OCI-LY1 (cell line): ENCODE measurements around the gene TMEM72.

ENCODE experiments used
- H2AFZ ChIP-seq: fragments of 200-600 bp; sonication (generic), shearing (Covaris generic); 2 replicates; pipeline ENCODE4 v1.6.0; 2014; ENCODE audit warnings: antibody characterized with exemption, mild to moderate bottlenecking, low read length
- H3F3A ChIP-seq: fragments of 200-600 bp; sonication (generic), shearing (Covaris generic); 2 replicates; pipeline ENCODE4 v1.6.0; 2014; ENCODE audit warnings: mild to moderate bottlenecking, antibody characterized with exemption, low read length, moderate library complexity; ENCODE audit not compliant: insufficient read depth
- H3K27ac ChIP-seq: fragments of 200-600 bp; sonication (generic); 2 replicates; pipeline ENCODE4 v1.5.1; 2014; ENCODE audit warnings: low read length, mixed run types, mild to moderate bottlenecking, low read depth; ENCODE audit not compliant: poor library complexity, severe bottlenecking
- H3K27me3 ChIP-seq: fragments of 200-600 bp; sonication (generic); 2 replicates; pipeline ENCODE4 v1.6.0; 2014; ENCODE audit warnings: antibody characterized with exemption, mild to moderate bottlenecking, low read length, moderate library complexity; ENCODE audit not compliant: insufficient read depth
- H3K36me3 ChIP-seq: fragments of 200-600 bp; sonication (generic); 2 replicates; pipeline ENCODE4 v1.6.1; 2014; ENCODE audit warnings: mild to moderate bottlenecking, antibody characterized with exemption, low read length, moderate library complexity, mixed read lengths; ENCODE audit not compliant: insufficient read depth
- H3K4me1 ChIP-seq: fragments of 200-600 bp; sonication (generic); 2 replicates; pipeline ENCODE4 v1.5.1; 2014; ENCODE audit warnings: mild to moderate bottlenecking, low read length, moderate library complexity; ENCODE audit not compliant: insufficient read depth, severe bottlenecking
- H3K4me2 ChIP-seq: fragments of 200-600 bp; sonication (generic), shearing (Covaris generic); 2 replicates; pipeline ENCODE4 v1.6.1; 2014; ENCODE audit warnings: low read length
- H3K4me3 ChIP-seq: fragments of 200-600 bp; sonication (generic); 2 replicates; pipeline ENCODE4 v1.5.1; 2014; ENCODE audit warnings: low read length, low read depth, mild to moderate bottlenecking, mixed read lengths; ENCODE audit not compliant: poor library complexity, severe bottlenecking
- H3K79me2 ChIP-seq: fragments of 200-600 bp; shearing (Covaris generic); 2 replicates; pipeline ENCODE4 v1.6.1; 2016; ENCODE audit warnings: mixed run types, low read length, mixed read lengths; ENCODE audit not compliant: insufficient read depth
- H3K9ac ChIP-seq: fragments of 200-600 bp; sonication (generic), shearing (Covaris generic); 2 replicates; pipeline ENCODE4 v1.6.1; 2014; ENCODE audit warnings: mild to moderate bottlenecking, low read length, mixed read lengths
- H3K9me2 ChIP-seq: fragments of 200-600 bp; sonication (generic), shearing (Covaris generic); 2 replicates; pipeline ENCODE4 v1.6.1; 2014; ENCODE audit warnings: low read depth, mild to moderate bottlenecking, low read length, mixed read lengths
- H3K9me3 ChIP-seq: fragments of 200-600 bp; shearing (Covaris generic); 2 replicates; pipeline ENCODE4 v1.6.1; 2014; ENCODE audit warnings: low read length, mixed read lengths
- H4K20me1 ChIP-seq: fragments of 200-600 bp; sonication (generic), shearing (Covaris generic); 2 replicates; pipeline ENCODE4 v1.6.0; 2016; ENCODE audit warnings: mild to moderate bottlenecking, low read length; ENCODE audit not compliant: insufficient read depth
- EZH2 ChIP-seq: fragments of 200-600 bp; sonication (generic), shearing (Covaris generic); IDR thresholded peaks from 2 replicates; pipeline ENCODE4 v1.8.0; 2017; ENCODE audit warnings: borderline replicate concordance, mixed run types, mild to moderate bottlenecking, antibody characterized with exemption, low read length, moderate library complexity, mixed read lengths
- TF ChIP-seq, protein P1 (sequence below): fragments of 200-600 bp; sonication (generic), shearing (Covaris generic); IDR thresholded peaks from 2 replicates; pipeline ENCODE4 v1.5.1; 2017; ENCODE audit warnings: mild to moderate bottlenecking, antibody characterized with exemption, low read length, moderate library complexity, mixed read lengths

TMEM72 gene

DNA sequence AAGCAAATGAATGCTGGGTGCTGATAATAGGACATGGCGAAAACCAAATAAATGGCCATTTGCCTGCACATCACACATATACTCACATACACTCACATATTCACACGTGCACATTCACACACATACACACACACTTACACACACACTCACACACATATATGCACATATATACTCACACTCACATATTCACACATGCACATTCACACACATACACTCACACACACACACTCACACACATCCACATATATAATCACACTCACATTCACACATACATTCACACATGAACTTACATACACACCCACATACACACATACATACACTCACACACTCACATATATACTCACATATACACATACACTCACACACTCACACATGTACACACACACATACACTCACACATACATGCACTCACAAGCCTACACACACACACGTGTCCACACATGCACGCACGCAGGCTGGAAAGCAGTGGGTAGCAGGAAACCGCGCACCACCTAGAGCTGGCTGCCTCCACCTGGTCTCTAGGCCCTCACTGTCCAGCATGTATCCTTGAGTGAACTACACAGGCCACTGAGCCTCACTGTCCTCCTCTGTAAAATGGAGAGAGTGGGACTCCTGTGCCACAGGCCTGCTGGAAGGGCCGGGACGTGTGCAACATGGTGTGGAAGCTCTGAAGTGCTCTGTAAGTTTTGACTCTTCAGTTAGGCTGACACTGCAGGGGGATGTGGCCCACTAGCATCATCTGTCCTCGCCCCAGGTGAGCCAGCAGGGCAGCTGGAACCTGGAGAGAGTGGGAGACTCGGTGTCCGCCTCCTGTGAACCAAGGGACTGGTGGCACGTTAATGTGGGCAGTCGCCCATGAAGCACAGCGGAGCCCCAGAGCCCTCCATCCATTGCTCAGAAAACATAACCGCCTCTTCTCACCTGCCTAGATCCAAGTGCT lies 14.9 kb downstream of the TMEM72 start:
- Histone ChIP-seq H3K79me2 (no peaks in the 10 kb centered on the region), H2AFZ (no peak overlapping the region), H3K9me2 (no peaks in the 10 kb centered on the region), H4K20me1 (no peaks in the 10 kb centered on the region), H3K9ac (no peak overlapping the region), H3F3A (no peaks in the 10 kb centered on the region), H3K4me2 (no peak overlapping the region), H3K27me3 (no peaks in the 10 kb centered on the region), H3K4me3 (no peak overlapping the region), H3K27ac (no peak overlapping the region), H3K4me1 (no peaks in the 10 kb centered on the region), H3K9me3 (no peaks in the 10 kb centered on the region), H3K36me3 (no peaks in the 10 kb centered on the region)
- TF ChIP-seq, protein P1, sequence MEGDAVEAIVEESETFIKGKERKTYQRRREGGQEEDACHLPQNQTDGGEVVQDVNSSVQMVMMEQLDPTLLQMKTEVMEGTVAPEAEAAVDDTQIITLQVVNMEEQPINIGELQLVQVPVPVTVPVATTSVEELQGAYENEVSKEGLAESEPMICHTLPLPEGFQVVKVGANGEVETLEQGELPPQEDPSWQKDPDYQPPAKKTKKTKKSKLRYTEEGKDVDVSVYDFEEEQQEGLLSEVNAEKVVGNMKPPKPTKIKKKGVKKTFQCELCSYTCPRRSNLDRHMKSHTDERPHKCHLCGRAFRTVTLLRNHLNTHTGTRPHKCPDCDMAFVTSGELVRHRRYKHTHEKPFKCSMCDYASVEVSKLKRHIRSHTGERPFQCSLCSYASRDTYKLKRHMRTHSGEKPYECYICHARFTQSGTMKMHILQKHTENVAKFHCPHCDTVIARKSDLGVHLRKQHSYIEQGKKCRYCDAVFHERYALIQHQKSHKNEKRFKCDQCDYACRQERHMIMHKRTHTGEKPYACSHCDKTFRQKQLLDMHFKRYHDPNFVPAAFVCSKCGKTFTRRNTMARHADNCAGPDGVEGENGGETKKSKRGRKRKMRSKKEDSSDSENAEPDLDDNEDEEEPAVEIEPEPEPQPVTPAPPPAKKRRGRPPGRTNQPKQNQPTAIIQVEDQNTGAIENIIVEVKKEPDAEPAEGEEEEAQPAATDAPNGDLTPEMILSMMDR, result no peak
- no peak for TF ChIP-seq EZH2

DNA sequence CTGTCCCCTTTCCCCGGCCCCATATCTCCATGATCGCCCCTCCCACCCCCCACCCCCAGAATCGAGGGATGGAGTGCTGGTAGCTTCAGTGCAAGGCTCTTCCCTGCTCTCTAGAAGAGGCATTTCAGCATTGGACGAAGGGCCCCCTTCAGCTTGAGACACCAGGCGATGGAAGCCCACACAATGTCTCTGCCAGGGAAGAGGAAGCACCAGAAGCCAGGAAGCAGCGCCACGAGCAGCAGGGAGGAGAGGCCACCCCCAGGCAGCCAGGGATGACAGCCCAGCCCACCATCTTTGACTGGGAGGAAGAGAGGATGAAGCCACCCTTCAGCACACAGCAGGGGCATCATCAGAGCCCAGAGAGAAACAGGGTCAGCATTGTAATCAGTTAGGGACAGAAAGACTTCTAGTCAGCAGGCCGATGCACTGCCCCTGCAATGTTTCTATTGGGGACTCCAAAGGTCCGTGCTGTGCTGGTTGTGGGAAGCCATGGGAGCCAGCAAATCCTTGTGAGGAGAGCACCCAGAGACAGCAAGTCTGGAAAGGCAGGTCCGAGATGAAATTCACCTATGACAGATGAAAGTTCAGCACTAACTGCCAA lies 15.7 kb downstream of the TMEM72 start:
- no peaks in the 10 kb centered on the region for H3K79me2 ChIP-seq
- H3K27ac ChIP-seq, result no peak overlapping the region
- H3F3A ChIP-seq, result no peaks in the 10 kb centered on the region
- no peaks in the 10 kb centered on the region for H3K36me3 ChIP-seq
- no peaks in the 10 kb centered on the region for H3K4me1 ChIP-seq
- no peak for TF ChIP-seq EZH2
- TF ChIP-seq, protein P1, result no peak
- H3K9me2 ChIP-seq, result no peaks in the 10 kb centered on the region
- no peaks in the 10 kb centered on the region for H3K9me3 ChIP-seq
- no peak overlapping the region for H3K4me3 ChIP-seq
- H3K27me3 ChIP-seq, result no peaks in the 10 kb centered on the region
- H3K4me2 ChIP-seq, result no peak overlapping the region
- H2AFZ ChIP-seq, result no peak overlapping the region
- H3K9ac ChIP-seq, result no peak overlapping the region
- no peaks in the 10 kb centered on the region for H4K20me1 ChIP-seq

DNA sequence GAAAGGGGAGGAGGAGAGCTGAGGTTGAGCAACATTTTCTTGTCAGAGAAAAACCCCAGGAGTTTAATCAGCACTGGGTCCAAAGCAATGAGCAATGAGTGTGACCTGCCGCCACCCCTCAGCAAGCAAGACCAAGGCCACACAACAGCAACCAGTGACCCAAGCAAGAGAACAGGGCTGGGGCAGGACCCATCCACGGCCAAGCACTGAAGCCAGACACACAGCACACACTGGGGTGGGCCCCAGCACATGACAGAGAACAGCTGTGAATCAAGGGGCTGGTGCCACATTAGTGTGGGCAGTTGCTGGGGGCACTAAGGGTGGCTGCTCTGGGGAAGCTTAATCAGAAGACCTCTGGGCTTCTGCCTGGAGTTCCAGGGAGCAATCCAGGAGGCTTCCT lies 16.2 kb downstream of the TMEM72 start:
- no peaks in the 10 kb centered on the region for H3K27me3 ChIP-seq
- H2AFZ ChIP-seq, result no peak overlapping the region
- no peaks in the 10 kb centered on the region for H3K36me3 ChIP-seq
- H3K9me2 ChIP-seq, result no peaks in the 10 kb centered on the region
- no peak overlapping the region for H3K27ac ChIP-seq
- TF ChIP-seq EZH2, result no peak
- TF ChIP-seq, protein P1, result no peak
- H3K9ac ChIP-seq, result no peak overlapping the region
- no peaks in the 10 kb centered on the region for H3K9me3 ChIP-seq
- H3K4me1 ChIP-seq, result no peaks in the 10 kb centered on the region
- no peaks in the 10 kb centered on the region for H3F3A ChIP-seq
- H3K4me3 ChIP-seq, result no peak overlapping the region
- H3K79me2 ChIP-seq, result no peaks in the 10 kb centered on the region
- no peak overlapping the region for H3K4me2 ChIP-seq
- H4K20me1 ChIP-seq, result no peaks in the 10 kb centered on the region
